SIG-M5 treated with dmso at 0.1 percent for 504 hours (cell line): ENCODE data around the gene B9D1.

ENCODE experiments used
- DNase-seq: peaks from one replicate; lab custom pipeline; 2025; ENCODE audit not compliant: unreplicated experiment; lab: John Stamatoyannopoulos, UW

B9D1 gene

DNA sequence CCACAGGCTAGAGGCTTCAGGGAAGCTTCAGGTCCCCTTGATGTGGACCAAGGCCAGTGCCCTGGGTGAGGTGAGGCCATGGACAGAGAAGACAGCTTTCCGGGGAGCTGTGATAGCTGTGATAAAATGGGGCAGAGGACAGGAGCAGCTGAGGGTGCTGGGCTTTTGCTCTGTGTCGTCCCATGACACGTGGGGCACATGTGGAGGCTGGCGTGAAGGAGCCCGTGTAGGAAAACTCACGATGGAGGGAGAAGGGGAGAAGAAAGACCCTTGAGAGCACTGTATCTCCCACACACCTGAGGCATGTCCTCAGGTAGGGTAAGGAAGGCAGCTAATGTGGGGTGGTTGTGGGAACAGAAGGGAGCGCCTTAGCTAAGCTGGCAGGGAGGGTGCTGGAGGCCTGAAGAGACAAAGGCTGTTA lies 21.3 kb downstream of the B9D1 start:
- DNase-seq: no peak

DNA sequence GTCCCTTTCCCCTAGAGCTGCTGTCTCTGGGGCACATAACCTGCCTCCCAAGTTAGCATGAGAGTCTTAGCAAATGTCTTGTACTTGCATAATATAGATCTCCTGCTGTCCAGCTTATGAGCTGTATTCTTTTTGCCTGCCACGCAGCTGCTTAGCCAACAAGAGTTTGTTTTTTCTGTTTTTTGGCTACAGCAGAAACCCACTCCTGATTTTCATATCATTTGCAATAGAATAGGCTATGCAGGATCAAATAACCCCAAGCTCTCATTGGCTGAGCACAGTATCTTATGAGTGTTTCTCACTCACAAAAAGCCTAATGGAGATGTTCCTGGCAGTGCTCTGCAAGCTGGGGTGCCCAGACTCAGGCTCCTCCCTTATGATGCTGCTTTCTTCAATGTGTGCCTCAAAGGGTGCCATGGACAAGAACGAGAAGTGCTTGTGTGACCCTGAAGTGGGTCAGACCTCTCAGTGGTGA lies 23.1 kb downstream of the B9D1 start:
- DNase-seq: no peak

DNA sequence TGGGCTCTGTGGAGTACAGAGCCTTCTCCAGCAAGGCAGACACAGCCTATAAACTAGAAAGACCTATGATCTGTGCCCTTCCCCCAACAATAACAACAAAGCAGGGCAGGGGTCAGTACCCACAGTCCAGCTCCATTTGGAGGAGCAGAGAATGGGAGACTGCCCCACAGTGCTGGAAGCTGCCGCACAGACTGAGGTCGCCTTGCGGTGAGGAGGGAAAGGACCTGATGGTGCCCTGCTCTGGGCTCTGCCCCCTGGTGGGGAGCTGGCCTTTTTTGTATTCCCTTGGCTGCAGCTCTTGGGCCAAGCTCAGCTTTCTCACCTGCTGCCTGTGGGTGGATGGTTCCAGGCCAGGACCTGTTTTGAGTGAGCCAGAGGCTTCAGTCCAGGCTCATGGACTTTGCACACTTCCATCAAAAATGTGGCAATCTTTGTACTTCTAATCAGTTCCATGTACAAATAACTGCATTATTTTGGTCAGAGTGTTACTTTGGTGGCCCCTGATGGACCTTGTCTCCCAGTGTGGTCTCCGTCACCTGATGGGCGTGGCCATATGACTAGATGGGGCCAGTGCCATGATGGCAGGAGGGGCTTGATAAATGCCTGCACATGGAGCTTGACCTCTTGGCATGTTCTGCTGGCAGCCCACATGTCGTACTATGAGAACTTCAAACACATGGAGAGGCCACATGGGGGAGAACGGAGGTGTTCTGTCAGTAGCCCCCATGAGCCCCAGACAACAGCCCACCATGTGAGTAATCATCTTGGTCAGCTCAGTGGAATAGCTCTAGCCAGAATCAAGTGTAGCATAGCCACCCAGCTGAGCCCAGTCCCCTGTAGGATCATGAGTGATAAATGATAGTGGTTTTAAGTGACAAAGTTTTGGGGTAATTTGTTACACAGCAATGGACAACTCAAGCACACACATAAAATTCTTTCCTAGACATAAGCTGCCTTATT lies 24.2 kb downstream of the B9D1 start:
- DNase-seq: peak; percentile 47

DNA sequence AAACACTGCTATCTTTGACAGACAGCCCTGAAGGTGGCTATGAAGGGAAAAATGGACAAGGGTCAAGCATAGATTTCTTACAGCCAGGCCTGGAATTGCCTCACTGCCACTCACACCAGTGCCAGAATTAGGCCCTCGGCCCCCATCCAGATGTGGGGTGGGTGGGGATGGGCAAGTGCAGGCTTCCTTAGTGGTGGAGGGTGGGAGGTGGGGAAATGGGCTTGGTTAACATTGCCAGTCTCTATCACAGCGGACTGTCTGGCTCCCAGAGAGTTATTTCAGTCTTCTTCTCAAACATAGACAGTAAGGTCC lies 24.9 kb downstream of the B9D1 start:
- no peak for DNase-seq

DNA sequence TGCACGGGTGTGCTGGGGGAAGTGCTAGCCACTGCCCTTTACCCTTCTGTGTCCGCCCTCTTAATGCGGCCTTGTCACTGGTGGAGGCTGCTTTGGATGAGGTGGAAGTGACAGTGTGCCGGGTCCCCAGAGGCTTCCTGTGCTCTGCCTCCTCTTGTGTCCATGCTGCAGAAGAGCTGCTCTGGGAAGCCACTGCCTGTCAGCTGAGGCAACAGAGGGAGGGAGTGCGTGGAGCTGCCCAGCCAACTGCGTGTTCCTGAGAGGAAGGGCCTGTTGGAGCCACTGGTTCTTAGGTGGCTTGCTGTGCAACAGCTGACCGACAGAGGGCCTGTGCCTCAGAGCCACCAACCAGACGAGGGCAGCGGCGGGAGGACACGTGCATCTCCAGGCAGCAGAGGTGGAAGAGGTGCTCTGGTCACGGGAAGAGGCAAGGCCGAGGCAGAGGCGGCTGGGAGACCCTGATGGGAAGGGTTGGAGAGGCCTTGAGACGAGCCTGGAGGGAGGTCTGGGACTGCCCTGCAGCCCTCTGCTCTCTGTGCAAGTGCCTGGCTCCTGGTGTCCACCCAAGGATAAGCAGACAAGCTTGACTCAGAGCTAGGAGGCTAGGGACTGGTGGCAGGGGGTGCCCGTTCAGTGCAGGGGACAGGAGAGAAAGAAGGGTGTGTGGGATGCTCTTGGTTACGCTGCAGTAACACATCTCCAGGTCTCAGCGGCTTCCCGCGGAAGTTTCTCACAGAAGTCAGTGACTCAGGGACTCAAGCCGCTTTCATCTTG lies 25.4 kb downstream of the B9D1 start:
- DNase-seq: no peak

DNA sequence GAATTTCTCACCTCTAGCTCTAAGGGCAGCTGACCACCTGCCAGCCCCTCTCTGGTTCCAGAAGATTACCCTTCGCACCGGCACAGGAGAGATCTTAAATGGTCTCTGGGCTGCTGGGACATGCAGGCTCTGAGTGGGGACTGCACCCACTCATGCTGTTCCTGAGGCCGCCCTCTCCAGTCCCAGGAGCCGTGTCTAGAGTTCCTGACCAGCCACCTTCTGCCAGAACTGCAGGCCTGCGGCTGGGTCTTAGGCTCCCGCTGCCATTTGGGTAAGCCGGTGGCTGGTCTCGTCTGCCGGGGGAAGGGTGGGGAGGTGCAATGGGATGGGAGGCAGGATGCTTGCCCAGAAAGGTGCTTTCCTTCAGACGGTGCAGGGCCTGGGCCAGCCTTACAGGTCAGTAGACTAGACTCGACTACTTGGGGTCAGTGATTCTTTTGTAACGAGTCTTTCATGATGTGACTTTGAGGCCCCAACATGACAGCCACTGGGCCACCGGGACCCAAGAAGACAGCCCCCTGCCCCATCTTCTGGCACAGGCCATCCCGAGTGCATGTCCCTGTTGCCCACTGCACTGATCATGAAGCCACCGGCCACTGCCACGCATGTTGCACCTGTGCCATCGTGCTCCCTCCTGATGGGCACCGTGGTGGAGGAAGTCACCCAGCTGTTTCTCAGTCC lies 26.4 kb downstream of the B9D1 start:
- no peak for DNase-seq

DNA sequence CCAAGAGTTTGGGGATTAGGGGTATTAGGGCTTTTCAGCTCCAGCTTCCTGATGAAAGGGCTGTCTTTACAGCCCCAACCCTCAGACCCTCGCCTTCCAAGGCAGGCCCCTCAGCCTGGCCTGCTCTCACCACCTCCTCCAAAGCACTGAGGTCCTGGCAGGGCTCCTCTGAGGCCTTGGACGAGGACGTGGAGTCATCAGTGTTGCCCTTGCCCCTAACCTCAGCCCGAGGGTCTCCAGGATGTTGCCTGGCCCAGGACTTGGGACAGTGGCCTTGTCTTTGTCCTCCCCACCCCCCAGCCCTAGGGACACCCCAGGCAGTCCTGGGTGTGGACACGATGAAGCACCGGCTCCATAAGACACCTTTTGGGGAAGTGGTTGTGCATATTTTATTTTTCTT lies 28.2 kb downstream of the B9D1 start:
- DNase-seq: no peak

DNA sequence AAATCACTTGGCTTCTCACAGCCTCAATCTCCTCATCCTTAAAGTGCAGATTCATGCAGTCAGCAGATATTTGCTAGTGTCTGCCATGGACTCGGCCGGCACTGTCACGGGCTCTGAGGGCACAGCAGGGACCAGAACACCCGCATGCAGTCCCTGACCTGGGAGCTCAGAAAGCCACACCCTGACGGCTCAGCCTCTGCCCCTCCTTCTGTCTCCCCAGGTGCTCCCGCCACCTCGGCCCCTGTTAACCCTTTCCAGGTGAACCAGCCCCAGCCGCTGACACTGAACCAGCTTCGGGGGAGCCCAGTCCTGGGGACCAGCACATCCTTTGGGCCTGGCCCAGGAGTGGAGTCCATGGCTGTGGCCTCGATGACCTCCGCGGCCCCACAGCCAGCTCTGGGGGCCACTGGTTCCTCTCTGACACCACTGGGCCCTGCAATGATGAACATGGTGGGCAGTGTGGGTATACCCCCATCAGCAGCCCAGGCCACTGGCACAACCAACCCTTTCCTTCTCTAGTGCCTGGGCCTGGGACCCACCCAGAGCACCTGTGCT lies 28.7 kb downstream of the B9D1 start:
- no peak for DNase-seq

DNA sequence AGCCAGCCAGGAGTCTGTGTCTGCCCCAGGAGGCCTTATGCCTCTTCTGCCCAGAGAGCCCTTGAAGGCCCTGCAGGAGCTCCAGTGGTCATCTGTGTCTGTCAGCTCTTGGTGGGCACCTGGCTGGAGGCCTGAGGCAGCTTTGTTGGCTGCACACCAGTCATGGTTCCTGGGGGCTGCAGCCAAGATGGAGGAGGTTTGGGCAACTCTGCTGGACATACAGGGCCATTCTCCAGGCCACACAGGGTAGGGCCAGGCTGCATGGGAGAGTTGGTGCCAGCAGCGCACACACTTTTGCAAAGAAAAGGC lies 29.4 kb downstream of the B9D1 start:
- no peak for DNase-seq

DNA sequence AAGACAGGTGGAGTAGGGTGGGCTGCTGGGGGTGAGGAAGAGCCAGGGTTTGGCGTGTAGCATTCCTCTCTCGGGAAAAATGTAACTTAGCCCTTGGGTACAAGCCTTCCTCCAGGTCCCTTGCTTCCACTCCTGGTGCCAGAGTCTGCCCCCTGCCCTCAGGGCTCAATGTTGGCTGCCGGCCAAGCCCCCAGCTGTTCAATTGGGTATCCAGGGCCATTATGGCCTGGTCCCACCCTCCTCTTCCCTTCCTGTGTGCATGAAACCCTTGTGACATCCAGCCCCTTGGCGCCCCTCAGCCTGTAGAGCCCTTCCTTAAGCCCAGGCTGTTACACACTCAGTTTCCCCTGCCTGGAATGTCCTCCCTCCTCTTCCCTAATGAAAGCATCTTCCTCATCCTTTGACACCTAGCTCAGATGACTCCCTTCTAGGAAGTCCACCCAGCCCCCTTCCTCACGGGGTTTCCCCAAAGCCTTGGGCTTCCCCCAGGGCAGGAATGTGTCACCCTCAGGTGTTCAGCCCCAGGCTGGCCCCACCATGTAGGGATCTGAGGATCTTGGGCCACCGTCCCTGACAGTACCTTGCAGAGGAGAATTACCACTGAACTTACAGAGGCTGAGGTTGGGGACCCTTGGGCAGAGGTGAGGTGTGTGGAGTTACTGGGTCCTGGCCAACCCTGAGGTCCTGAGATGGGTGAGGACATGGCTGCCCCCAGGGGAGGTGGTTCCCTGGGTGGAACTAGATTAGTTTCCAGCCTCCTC lies 30.0 kb downstream of the B9D1 start:
- no peak for DNase-seq

DNA sequence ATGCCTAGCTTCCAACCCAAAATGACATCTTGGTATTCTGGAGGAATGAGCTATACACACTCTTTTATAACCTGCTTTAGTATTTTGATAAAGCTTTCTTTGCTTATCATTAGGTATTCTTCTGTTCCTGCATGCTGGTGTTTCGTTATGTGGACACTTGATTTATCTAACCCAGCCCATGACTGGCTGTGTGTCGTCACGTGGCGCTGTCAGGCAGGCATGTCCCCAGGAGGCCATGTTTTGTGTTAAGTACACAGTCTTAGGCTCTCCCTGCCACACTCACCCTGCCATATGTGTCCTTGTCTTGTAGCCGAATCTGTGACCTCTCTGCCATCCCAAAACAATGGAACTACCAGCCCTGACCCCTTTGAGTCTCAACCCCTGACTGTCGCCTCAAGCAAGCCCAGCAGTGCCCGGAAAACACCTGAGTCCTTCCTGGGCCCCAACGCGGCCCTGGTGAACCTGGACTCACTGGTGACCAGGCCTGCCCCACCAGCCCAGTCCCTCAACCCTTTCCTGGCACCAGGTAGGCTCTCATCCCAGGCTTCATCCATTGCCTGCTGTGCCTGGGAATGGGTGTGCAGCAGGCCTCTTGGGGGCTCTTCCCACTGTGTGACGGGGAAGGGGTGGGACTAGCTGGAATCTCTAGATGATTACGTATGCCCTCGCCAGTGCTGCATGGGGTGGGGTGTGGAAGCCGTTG lies 30.8 kb downstream of the B9D1 start:
- DNase-seq: no peak

DNA sequence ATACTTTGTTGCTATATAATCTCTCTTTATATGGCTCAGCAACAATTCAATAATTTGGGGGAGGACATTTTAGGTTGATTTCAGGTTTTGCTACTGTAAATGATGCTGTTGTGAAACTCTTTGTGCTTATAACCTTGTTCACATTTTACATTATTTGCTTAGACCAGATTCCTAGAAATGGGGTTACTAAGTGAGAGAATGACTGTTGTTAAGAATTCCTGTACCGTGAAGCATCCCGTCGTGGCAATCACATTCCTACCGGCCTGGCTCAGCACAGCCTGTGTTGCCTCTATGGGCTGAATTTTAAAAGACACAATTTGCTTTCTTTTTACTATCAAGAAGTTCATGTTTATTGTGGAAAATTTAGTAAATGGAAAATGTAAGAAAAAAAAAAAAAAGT lies 31.4 kb downstream of the B9D1 start:
- no peak for DNase-seq

DNA sequence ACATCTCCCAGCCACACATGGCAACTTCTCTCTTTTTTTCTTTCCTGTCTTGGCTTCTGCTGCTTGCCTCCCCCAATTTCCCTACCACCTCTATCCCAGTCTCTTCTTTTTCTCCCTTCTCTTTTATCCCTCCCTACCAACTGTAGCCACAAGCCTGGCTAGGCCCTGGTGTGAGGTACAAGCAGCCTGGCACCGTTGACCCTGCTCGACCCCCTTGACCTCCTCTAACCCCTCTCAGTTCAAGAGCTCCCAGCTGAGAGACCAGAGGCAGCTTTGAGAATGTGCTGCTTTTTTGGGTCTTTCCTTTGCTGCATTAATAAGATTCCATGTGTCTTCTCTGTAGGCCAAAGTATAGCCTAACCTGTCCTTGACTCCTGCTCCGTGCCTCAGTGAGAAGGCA lies 32.3 kb downstream of the B9D1 start:
- no peak for DNase-seq

DNA sequence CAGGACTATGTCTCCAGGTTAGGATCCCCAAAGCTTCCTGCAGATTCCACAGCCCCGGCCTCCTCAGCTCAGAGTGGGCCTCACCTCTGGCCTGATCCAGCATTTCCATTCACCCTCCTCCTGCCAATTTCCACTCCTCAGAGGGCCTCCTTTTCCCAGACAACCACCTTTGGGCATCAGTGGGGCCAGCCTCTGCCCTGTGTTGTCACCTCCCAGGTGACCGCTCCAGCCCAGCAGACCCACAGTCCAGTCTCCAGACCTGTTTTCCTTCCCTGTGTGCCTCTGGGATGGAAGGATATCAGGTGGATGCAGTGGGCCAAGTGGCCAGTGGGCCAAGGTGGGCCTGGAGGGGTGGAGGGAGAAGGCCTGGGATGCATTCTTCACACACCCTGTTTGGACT lies 32.7 kb downstream of the B9D1 start:
- DNase-seq: no peak

DNA sequence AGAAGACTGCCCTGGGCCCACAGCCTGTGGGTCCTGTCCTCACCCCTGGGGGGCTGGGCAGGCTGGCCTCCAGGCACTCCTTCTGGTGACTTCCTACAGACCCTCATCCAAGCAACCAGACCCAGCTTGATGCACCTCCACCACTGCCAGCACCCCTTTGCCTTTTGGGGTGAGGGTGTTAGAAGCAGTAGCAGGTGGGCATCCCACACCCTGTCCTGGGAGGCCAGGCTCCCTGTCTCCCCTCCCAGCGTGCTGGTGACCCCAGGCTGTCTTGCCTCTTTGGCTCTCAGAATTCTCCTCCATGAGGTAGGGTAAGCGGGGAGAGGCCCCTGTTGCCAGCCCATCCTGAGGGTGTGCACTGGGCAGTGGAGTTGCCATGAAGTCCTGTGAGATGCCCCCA lies 33.4 kb downstream of the B9D1 start:
- no peak for DNase-seq

DNA sequence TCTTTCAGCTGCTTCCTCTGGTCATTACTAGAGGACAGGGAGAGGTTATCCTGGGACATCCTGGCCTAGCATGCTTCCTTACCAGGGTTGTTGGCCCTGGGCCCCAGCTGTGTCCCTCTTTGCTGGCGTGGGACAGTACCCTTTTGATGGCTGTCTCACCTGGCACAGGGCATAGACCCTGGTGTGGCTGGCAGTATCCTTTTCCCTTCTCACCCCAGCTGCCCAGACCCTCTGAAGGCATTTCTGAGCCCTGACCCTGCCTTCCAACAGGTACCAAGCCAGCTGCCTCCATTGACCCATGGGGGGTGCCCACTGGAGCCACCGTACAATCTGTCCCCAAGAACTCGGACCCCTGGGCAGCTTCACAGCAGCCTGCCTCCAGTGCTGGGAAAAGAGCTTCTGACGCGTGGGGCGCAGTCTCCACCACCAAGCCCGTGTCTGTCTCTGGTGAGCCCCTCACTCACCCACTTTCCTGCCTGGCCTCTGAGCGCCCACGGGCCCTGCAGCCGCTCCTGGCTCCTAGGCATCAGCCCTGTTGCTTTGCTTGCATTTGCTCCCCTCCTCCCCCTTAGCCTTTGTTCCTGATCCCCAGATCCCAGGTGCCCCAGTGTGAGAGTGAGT lies 34.0 kb downstream of the B9D1 start:
- no peak for DNase-seq

DNA sequence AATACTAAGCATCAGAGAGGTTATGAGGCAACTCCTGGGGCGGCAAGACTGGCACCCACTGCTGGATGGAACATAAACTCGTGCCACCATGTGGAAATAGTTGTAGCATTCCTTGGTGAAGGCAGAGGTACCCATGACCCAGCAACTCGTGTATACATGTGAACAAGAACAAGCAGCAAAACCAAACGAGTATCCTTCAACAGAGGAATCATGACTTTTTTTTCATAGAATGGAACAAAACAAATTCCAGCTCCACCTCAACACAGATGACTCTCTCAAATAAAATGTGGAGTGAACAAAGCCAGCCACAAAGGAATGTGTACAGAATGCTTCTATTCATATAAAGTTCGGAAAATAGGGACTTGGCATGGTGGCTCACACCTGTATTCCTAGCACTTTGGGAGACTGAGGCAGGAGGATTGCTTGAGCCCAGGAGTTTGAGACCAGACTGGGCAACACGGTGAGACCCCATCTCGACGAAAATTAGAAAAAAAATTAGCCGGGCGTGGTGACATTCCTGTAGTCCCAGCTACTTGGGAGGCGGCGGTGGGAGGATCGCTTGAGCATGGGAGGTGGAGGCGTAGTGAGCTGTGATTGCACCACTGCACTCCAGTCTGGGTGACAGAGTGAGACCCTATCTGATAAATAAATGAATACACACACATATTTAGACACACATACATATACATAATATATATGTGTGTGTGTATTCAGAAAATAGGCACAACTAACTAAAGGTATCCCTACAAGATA lies 35.3 kb downstream of the B9D1 start:
- DNase-seq: no peak

DNA sequence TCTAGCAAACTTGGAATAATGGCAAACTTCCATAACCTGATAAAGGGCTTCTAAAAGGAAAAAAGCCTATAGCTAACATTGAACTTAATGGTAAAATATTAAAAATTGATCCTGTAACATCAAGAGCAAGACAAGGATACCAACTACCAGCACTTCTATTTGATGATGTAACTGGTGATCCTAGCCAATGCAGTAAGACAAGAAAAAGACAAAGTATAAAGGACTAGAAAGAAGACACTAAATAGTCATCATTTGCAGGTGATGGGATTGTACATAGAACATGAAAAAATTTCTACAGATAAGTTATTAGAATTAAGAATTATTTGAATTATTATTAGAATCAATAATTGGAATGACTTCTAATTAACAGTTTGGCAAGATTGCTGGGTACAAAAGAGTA lies 37.0 kb downstream of the B9D1 start:
- no peak for DNase-seq

DNA sequence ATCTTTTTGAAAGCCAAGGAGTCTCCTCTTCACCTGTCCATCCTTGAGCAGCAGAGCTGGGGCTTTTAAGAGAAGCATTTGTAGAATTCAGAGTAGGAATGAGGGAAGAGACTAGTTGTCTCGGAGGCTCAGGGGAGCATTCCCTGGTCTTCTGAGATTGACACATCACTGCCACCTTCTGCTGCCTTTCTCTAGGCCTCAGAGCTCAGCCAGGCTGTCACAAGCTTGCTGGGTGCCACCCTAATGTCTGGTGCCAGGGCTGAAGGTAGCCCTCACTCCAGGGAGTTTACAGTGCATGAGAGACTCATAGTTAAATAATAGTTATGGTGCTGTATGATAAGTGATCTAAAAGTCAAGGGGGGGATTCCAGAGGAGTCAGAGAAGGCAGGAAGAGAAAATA lies 39.7 kb downstream of the B9D1 start:
- DNase-seq: no peak
